Thyroid gland (tissue), 4 donors: ENCODE data around the gene CACNA1B.

Source experiments
- CTCF ChIP-seq, 6 experiments: fragments of 200-600 bp in 3 of 6; fragments of 450-650 bp in 3 of 6; sonication (generic) in 3 of 6; IDR thresholded peaks; one replicate each; pipeline ENCODE4 v1.5.1; 2016 to 2019; ENCODE audit warnings: antibody characterized with exemption in 6 of 6, mild to moderate bottlenecking in 2 of 6, inconsistent platforms in 1 of 6, moderate library complexity in 1 of 6
- POLR2A ChIP-seq, 2 donors: fragments of 450-650 bp; IDR thresholded peaks; one replicate each; pipeline ENCODE4 v1.6.1; 2017; ENCODE audit warnings: antibody characterized with exemption in 2 of 2, mild to moderate bottlenecking in 2 of 2, moderate library complexity in 1 of 2

DNA sequence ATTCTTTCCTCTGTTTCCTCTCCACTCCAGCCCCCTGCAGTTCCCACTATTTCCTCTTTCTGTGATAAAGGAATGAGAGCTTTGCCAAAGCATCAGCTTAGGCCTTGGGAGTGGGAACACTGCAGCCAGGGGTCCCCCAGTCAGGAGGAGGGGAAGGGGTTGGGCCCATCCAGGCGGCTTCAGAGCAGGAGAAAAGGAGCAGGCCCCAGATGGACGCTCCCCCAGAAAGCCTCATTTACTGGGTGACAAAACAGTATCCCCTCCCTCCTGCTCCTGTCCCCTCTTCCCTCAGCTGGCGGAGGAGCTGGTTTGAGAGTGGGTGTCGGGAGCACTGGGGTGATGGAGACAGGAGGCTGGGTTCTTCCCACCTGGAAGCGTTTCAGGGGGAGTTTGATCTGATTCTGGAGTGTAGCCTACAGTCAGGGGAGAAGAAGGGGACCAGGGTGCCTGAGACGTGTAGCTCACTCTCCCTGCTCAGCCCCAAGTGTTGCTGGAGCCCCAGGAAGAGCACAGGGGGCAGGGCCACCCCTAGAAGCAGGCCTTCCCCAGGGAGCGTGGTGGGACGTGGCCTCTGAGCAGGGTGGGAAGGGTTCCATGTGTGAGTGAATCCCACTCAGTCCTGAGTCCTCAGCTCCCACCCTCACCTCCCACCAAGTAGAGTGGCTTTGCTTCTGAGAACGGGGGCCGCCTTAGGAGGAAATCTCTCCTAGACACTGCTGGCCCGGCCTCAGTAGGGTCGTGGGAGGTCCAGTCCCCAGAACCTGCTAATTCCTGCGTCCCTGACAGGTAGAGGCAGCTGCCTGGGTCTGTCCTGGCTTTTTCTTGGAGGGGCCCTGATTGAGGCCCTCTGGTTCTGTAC, 173.1 kb downstream of the CACNA1B start:
- TF ChIP-seq CTCF (IDR thresholded peaks at IDR 0.05) (no peak), POLR2A (IDR thresholded peaks at IDR 0.05) (no peak)
